H1 (cell line): ENCODE results near the gene ITPR1. TPM values are rescaled to one million over a fixed set of nuclear protein-coding genes. Genes with fewer than 3 reads are reported as not detected.

Experiments used
- CTCF ChIA-PET: fragments of 300-600 bp; sonication (Branson Sonifier 250); formaldehyde crosslinking; loops from one replicate; lab custom pipeline; 2021; ENCODE audit not compliant: partially characterized antibody; lab: Charles Lee
- POLR2A ChIA-PET: fragments of 300-600 bp; sonication (Branson Sonifier 250); formaldehyde crosslinking; loops from one replicate; lab custom pipeline; 2021; ENCODE audit warnings: inconsistent platforms; ENCODE audit not compliant: partially characterized antibody; lab: Charles Lee
- DNase-seq, 2 experiments: peaks; one replicate each; pipeline versions ENCODE4 v3.0.0 to v3.0.0-alpha.2; 2010 to 2022; ENCODE audit warnings: low spot score in 2 of 2, low read depth in 1 of 2, mixed read lengths in 1 of 2
- FAIRE-seq: peaks from 2 replicates; lab custom pipeline; 2011; peaks lifted over from hg19 to GRCh38; lab: Jason Lieb, UNC
- H2AFZ ChIP-seq: 2 replicates; pipeline ENCODE4 v1.8.1; 2012; ENCODE audit warnings: low read length, inconsistent platforms
- H2AK5ac ChIP-seq: 2 replicates; pipeline ENCODE4 v1.6.1; 2013; ENCODE audit warnings: low read depth, low read length
- H2BK120ac ChIP-seq: replicated peaks from 2 replicates; pipeline ENCODE3; 2013; ENCODE audit warnings: low read depth, low read length, inconsistent platforms
- H2BK12ac ChIP-seq: 2 replicates; pipeline ENCODE4 v1.6.1; 2013; ENCODE audit warnings: low read depth, low read length
- H2BK15ac ChIP-seq: 2 replicates; pipeline ENCODE4 v1.6.1; 2013; ENCODE audit warnings: low read length
- H2BK20ac ChIP-seq: 2 replicates; pipeline ENCODE4 v1.6.1; 2013; ENCODE audit warnings: low read length
- H2BK5ac ChIP-seq: 2 replicates; pipeline ENCODE4 v1.6.1; 2013; ENCODE audit warnings: low read depth, low read length
- H3K14ac ChIP-seq: 2 replicates; pipeline ENCODE4 v1.6.1; 2013; ENCODE audit warnings: inconsistent platforms; ENCODE audit not compliant: insufficient read length
- H3K18ac ChIP-seq: 2 replicates; pipeline ENCODE4 v1.6.1; 2013; ENCODE audit warnings: low read length; ENCODE audit errors: extremely low read depth
- H3K23ac ChIP-seq: 2 replicates; pipeline ENCODE4 v1.6.1; 2013; ENCODE audit warnings: inconsistent platforms; ENCODE audit not compliant: insufficient read length
- H3K23me2 ChIP-seq: 2 replicates; pipeline ENCODE4 v1.6.1; 2013; ENCODE audit warnings: low read depth, low read length
- H3K27ac ChIP-seq: 2 replicates; pipeline ENCODE4 v1.6.1; 2011; ENCODE audit warnings: low read depth, low read length, inconsistent platforms
- H3K27me3 ChIP-seq, 4 experiments: replicated peaks in 1 of 4; 1 replicate in 1 of 4; 2 replicates in 3 of 4; pipeline versions ENCODE4 v1.6.1 to v1.8.1; 2011 to 2013; ENCODE audit warnings: low read length in 3 of 4, mild to moderate bottlenecking in 3 of 4, inconsistent platforms in 2 of 4, mixed read lengths in 2 of 4, moderate library complexity in 1 of 4; ENCODE audit not compliant: control insufficient read depth in 3 of 4, insufficient read depth in 3 of 4; ENCODE audit errors: extremely low read depth in 1 of 4
- H3K36me3 ChIP-seq, 4 experiments: 2 replicates each; pipeline versions ENCODE4 v1.6.1 to v1.8.1; 2011 to 2013; ENCODE audit warnings: mild to moderate bottlenecking in 4 of 4, low read length in 3 of 4, moderate library complexity in 2 of 4, control low read depth in 1 of 4, inconsistent platforms in 1 of 4; ENCODE audit not compliant: insufficient read depth in 4 of 4, control insufficient read depth in 2 of 4
- H3K4ac ChIP-seq: replicated peaks from 2 replicates; pipeline ENCODE3; 2013; ENCODE audit warnings: low read length, low read depth, mixed read lengths, inconsistent platforms; ENCODE audit not compliant: insufficient read length
- H3K4me1 ChIP-seq, 4 experiments: replicated peaks in 1 of 4; 1 replicate in 1 of 4; 2 replicates in 3 of 4; pipeline versions ENCODE4 v1.6.1 to v1.8.1; 2011 to 2013; ENCODE audit warnings: low read length in 3 of 4, inconsistent platforms in 2 of 4, mixed read lengths in 1 of 4; ENCODE audit not compliant: insufficient read depth in 4 of 4, control insufficient read depth in 3 of 4
- H3K4me2 ChIP-seq, 2 experiments: 2 replicates each; pipeline versions ENCODE4 v1.6.1 to v1.8.1; 2011 to 2013; ENCODE audit warnings: low read depth in 2 of 2, low read length in 2 of 2, control low read depth in 1 of 2, inconsistent platforms in 1 of 2, mild to moderate bottlenecking in 1 of 2; ENCODE audit not compliant: insufficient read depth in 1 of 2
- H3K4me3 ChIP-seq, 4 experiments: fragments of 200-600, 300-600 bp in 1 of 4; sonication (generic), shearing (Covaris generic), sonication (Bioruptor Twin) in 1 of 4; 2 replicates each; pipeline versions ENCODE4 v1.5.1 to v1.8.1; 2011 to 2016; ENCODE audit warnings: low read length in 4 of 4, low read depth in 3 of 4, control low read depth in 2 of 4, inconsistent platforms in 2 of 4, mild to moderate bottlenecking in 2 of 4, mixed read lengths in 1 of 4, moderate library complexity in 1 of 4; ENCODE audit not compliant: insufficient read depth in 2 of 4; ENCODE audit errors: extremely low read depth in 1 of 4
- H3K56ac ChIP-seq: replicated peaks from 2 replicates; pipeline ENCODE3; 2013; ENCODE audit warnings: low read depth, mild to moderate bottlenecking, mixed read lengths, low read length, inconsistent platforms; ENCODE audit not compliant: insufficient read length
- H3K79me1 ChIP-seq: 2 replicates; pipeline ENCODE4 v1.6.1; 2013; ENCODE audit warnings: low read depth, low read length, control low read depth
- H3K79me2 ChIP-seq, 2 experiments: 2 replicates each; pipeline versions ENCODE4 v1.6.1 to v1.8.1; 2012 to 2013; ENCODE audit warnings: low read length in 2 of 2, mild to moderate bottlenecking in 2 of 2, inconsistent platforms in 1 of 2; ENCODE audit not compliant: insufficient read depth in 2 of 2, control insufficient read depth in 1 of 2
- H3K9ac ChIP-seq, 4 experiments: replicated peaks in 1 of 4; 1 replicate in 1 of 4; 2 replicates in 3 of 4; pipeline versions ENCODE4 v1.6.1 to v1.8.1; 2011 to 2013; ENCODE audit warnings: low read depth in 3 of 4, low read length in 3 of 4, control low read depth in 2 of 4, mild to moderate bottlenecking in 2 of 4, moderate library complexity in 2 of 4, inconsistent platforms in 1 of 4; ENCODE audit errors: extremely low read depth in 1 of 4
- H3K9me3 ChIP-seq, 2 experiments: 2 replicates each; pipeline versions ENCODE4 v1.6.1 to v1.8.1; 2012 to 2013; ENCODE audit warnings: mild to moderate bottlenecking in 2 of 2, moderate library complexity in 2 of 2, control low read depth in 1 of 2, inconsistent platforms in 1 of 2, low read depth in 1 of 2, low read length in 1 of 2, mixed read lengths in 1 of 2; ENCODE audit not compliant: insufficient read depth in 2 of 2
- H4K20me1 ChIP-seq, 2 experiments: replicated peaks in 1 of 2; 2 replicates each; pipeline versions ENCODE3 to v1.8.1; 2011 to 2013; ENCODE audit warnings: inconsistent platforms in 2 of 2, low read length in 2 of 2, mild to moderate bottlenecking in 1 of 2; ENCODE audit not compliant: insufficient read depth in 2 of 2, control insufficient read depth in 1 of 2
- H4K5ac ChIP-seq: 2 replicates; pipeline ENCODE4 v1.6.1; 2013; ENCODE audit warnings: low read length, low read depth, mixed read lengths, inconsistent platforms; ENCODE audit not compliant: insufficient read length
- H4K8ac ChIP-seq: 2 replicates; pipeline ENCODE4 v1.8.0; 2013; ENCODE audit warnings: mild to moderate bottlenecking, moderate library complexity, low read length, inconsistent platforms; ENCODE audit not compliant: insufficient read depth; ENCODE audit errors: extremely low read depth
- H4K91ac ChIP-seq: replicated peaks from 2 replicates; pipeline ENCODE3; 2013; ENCODE audit warnings: low read length, mixed read lengths, inconsistent platforms; ENCODE audit not compliant: insufficient read length
- ATF3 ChIP-seq: IDR thresholded peaks from 2 replicates; pipeline ENCODE4 v1.6.1; 2011; ENCODE audit warnings: low read depth, mild to moderate bottlenecking, low read length; ENCODE audit not compliant: insufficient read depth
- BRCA1 ChIP-seq: IDR thresholded peaks from 2 replicates; pipeline ENCODE4 v1.6.1; 2012; ENCODE audit warnings: low read depth, low read length, improper control_type of control experiment
- CHD1 ChIP-seq: IDR thresholded peaks from 2 replicates; pipeline ENCODE4 v1.6.1; 2012; ENCODE audit warnings: low read depth, low read length, improper control_type of control experiment
- CTCF ChIP-seq, 3 experiments: IDR thresholded peaks; 1 replicate in 2 of 3; 2 replicates in 1 of 3; pipeline versions ENCODE4 v1.5.1 to v1.6.1; 2011; ENCODE audit warnings: low read length in 3 of 3, mild to moderate bottlenecking in 3 of 3, inconsistent platforms in 2 of 3, low read depth in 1 of 3, moderate library complexity in 1 of 3; ENCODE audit not compliant: insufficient read depth in 1 of 3; ENCODE audit errors: control extremely low read depth in 1 of 3
- HDAC6 ChIP-seq: IDR thresholded peaks from one replicate; pipeline ENCODE4 v1.7.1; 2012; ENCODE audit warnings: low read depth, mild to moderate bottlenecking, inconsistent platforms, low read length, moderate library complexity
- JUND ChIP-seq: IDR thresholded peaks from 2 replicates; pipeline ENCODE4 v1.6.1; 2011; ENCODE audit warnings: mild to moderate bottlenecking, improper control_type of control experiment, low read length
- KDM5A ChIP-seq: fragments of 200-600 bp; IDR thresholded peaks from 2 replicates; pipeline ENCODE4 v1.7.1; 2012; ENCODE audit warnings: mild to moderate bottlenecking, low read length, inconsistent platforms, mixed read lengths
- NRF1 ChIP-seq: IDR thresholded peaks from 2 replicates; pipeline ENCODE4 v1.6.1; 2011; ENCODE audit warnings: mild to moderate bottlenecking, low read depth, low read length, improper control_type of control experiment
- SIX5 ChIP-seq: IDR thresholded peaks from 2 replicates; pipeline ENCODE4 v1.6.1; 2011; ENCODE audit warnings: mild to moderate bottlenecking, low read depth, low read length
- TAF1 ChIP-seq: IDR thresholded peaks from 2 replicates; pipeline ENCODE4 v1.6.1; 2011; ENCODE audit warnings: mild to moderate bottlenecking, low read depth, low read length
- USF2 ChIP-seq: IDR thresholded peaks from 2 replicates; pipeline ENCODE4 v1.6.1; 2011; ENCODE audit warnings: low read length, improper control_type of control experiment
- WGBS, 2 experiments: shearing (Covaris generic) in 1 of 2; methylation state at CpG; one replicate each; pipeline versions ENCODE4 v1.1.6 to v1.1.7; 2013 to 2015; ENCODE audit warnings: low lambda C conversion rate in 2 of 2, mixed read lengths in 2 of 2, inconsistent platforms in 1 of 2, low coverage in 1 of 2, missing lambda C conversion rate in 1 of 2; ENCODE audit not compliant: insufficient replicate concordance in 2 of 2, insufficient coverage in 1 of 2, insufficient read length in 1 of 2; ENCODE audit errors: extremely low coverage in 1 of 2, missing lambda C conversion rate in 1 of 2; 5-methylcytosine and 5-hydroxymethylcytosine counted together
- polyA plus RNA-seq, 7 experiments: library from polyadenylated mRNA; depleted of rRNA in 3 of 7; stranded (reverse) in 5 of 7; unstranded in 2 of 7; fragments of >200 nt in 5 of 7; fragments of 200-250 nt in 2 of 7; gene quantifications; 1 replicate in 5 of 7; 2 replicates in 1 of 7; 4 replicates in 1 of 7; pipeline versions ENCODE4 v1.2.1 to v1.2.3, GENCODE V29; 2011 to 2013; ENCODE audit warnings: missing spikeins in 2 of 7, mixed read lengths in 2 of 7
- total RNA-seq: library from RNA; stranded (reverse); fragmentation: NEBNext Ultra II Directional; extraction: Animal tissue kit (Norgen Biotek cat#: 25700); gene quantifications from 2 replicates; pipeline ENCODE4 v1.2.1, GENCODE V29; 2021

Gene ITPR1
- total and polyA plus RNA-seq, 2 of the 8 experiments (the other 6 are each of a cell fraction or from before 2014, with no cell fraction given): 2.5 to 16.3 TPM

- no peak overlapping the region for H2AFZ ChIP-seq
- no peak overlapping the region for H3K18ac ChIP-seq
- H4K5ac ChIP-seq: no peak overlapping the region
- H4K91ac ChIP-seq: no peak overlapping the region
- no peak overlapping the region for H3K23ac ChIP-seq
- H3K9ac ChIP-seq: no peak overlapping the region
- H3K56ac ChIP-seq: no peak overlapping the region
- H3K4me2 ChIP-seq: no peak overlapping the region
- H2BK120ac ChIP-seq: no peak overlapping the region
- no peaks in the 10 kb centered on the region for H3K79me1 ChIP-seq
- H2BK15ac ChIP-seq: no peak overlapping the region
- no peaks in the 10 kb centered on the region for H3K36me3 ChIP-seq
- H2BK5ac ChIP-seq: no peak overlapping the region
- no peak overlapping the region for H3K14ac ChIP-seq
- no peak overlapping the region for H4K8ac ChIP-seq
- no peaks in the 10 kb centered on the region for H3K4me1 ChIP-seq
- H3K9me3 ChIP-seq: no peaks in the 10 kb centered on the region
- no peak overlapping the region for H2BK20ac ChIP-seq
- 84% methylated on average over 2 of the region's 3 CpGs; no CpG with 5 or more reads in 1 of the 2 experiments for WGBS, 2 experiments
- H4K20me1 ChIP-seq: no peaks in the 10 kb centered on the region
- no peak overlapping the region for H3K4ac ChIP-seq
- H3K79me2 ChIP-seq: no peaks in the 10 kb centered on the region
- FAIRE-seq: no peak
- H3K27me3 ChIP-seq: no peaks in the 10 kb centered on the region
- no peak for DNase-seq
- no peaks in the 10 kb centered on the region for H3K23me2 ChIP-seq
- no peak overlapping the region for H3K4me3 ChIP-seq
- H2AK5ac ChIP-seq: no peak overlapping the region
- ChIA-PET POLR2A (no interaction called here), CTCF (interaction anchor here (0.8 to 1.5 kb wide), 4 partner anchors 36 to 202 kb away, joined by 3 to 6 read pairs (median 4); no protein-coding TSS in a partner anchor)
- no peak overlapping the region for H3K27ac ChIP-seq
- H2BK12ac ChIP-seq: no peak overlapping the region
- no peak for TF ChIP-seq CHD1
- no peak for TF ChIP-seq TAF1
- no peak for TF ChIP-seq CTCF (IDR thresholded peaks at IDR 0.05; ENCODE audit: control extremely low read depth in 1 of 3, insufficient read depth in 1 of 3, low read depth in 1 of 3, low read length in 3 of 3)
- no peak for TF ChIP-seq HDAC6
- TF ChIP-seq USF2: no peak
- no peak for TF ChIP-seq ATF3
- TF ChIP-seq SIX5: no peak
- TF ChIP-seq JUND: no peak
- TF ChIP-seq BRCA1: no peak
- no peak for TF ChIP-seq KDM5A
- TF ChIP-seq NRF1: no peak
Observed at GRCh38 chr3:4839278-4839677, 346.1 kb downstream of the ITPR1 start.
